COR-L47 (cell line): ENCODE measurements around the gene CCIN.
"Not testable (repeated sequence)": the region's sequence is repeated elsewhere in the genome, so short reads cannot be mapped to it uniquely, and the experiment has no call there.

Experiments
- DNase-seq: peaks from one replicate; lab custom pipeline; 2025; lab: John Stamatoyannopoulos, UW

The CCIN gene

GRCh38 chr9:36158917-36159316 is 10.3 kb upstream of the CCIN start:
- DNase-seq: no peak

DNA sequence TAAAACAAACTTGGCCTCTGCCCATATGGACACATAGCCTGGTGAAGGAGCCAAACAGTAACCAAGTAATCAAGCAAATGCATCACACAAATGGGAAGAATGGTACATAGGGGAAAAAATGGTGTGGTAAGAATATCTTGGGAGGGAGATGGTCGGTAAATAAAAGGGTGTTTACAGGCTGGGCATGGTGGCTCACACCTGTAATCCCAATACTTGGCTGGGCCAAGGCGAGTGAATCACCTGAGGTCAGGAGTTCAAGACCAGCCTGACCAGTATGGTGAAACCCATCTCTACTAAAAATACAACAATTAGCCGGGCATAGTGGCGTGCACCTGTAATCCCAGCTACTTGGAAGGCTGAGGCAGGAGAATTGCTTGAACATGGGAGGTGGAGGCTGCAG is 9.7 kb upstream of the CCIN start:
- not testable (repeated sequence) for DNase-seq

DNA sequence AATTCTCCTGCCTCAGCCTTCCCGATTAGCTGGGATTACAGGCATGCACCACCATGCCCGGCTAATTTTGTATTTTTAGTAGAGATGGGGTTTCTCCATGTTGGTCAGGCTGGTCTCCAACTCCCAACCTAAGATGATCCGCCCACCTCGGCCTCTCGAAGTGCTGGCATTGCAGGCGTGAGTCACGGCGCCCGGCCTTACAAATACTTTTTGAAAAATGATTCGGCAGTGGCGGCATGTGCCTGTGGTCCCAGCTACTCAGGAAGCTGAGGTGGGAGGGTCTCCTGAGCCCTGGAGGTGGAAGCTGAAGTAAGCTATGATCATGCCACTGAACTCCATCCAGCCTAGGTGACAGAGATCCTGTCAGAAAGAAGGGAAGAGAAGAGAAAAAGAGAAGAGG is 9.1 kb upstream of the CCIN start:
- not testable (repeated sequence) for DNase-seq

- no peak for DNase-seq
Observed at GRCh38 chr9:36161187-36161586, 8.0 kb upstream of the CCIN start.

DNA sequence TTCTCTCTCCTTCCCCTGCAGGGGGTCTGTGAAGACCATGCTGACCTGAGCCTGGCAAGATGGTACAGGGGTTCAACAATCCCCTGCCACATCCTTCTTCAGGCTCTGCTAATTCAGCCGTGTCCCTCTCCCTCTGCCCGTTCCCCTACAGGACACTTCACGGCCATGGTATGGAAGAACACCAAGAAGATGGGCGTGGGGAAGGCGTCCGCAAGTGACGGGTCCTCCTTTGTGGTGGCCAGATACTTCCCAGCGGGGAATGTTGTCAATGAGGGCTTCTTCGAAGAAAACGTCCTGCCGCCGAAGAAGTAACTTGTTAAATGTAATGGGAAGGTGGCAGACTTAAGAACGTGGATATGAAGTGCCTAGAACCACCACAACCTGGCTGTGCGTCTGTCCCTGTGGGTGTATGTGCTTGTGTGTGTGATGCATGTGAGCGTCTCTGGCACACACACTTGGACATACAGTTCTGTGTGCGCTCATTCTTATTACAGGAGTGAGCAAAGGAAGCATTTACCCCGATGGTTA is 6.9 kb upstream of the CCIN start:
- no peak for DNase-seq

GRCh38 chr9:36163049-36163785 is 6.0 kb upstream of the CCIN start:
- no peak for DNase-seq

GRCh38 chr9:36163786-36164170 is 5.4 kb upstream of the CCIN start:
- no peak for DNase-seq

DNA sequence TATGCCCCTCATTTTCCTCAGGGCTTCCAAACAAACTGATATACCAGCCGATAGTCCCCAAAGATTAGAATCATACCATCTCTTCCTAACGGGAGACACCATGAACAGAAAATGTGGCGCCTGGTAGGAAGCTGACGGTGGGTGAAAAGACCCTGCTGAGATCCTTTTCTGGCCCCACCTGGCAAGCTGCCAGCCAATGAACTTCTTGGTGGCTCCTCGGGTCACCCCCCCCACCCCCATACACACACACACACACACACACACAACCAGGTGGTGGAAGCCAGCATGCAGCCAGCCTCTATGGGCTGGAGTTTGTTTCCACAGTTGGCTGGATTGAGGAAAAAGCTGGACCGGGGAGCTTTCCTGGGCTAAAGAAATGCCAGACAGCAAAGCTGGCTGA is 4.8 kb upstream of the CCIN start:
- DNase-seq: no peak

GRCh38 chr9:36164989-36165388 is 4.2 kb upstream of the CCIN start:
- no peak for DNase-seq

GRCh38 chr9:36165826-36166167 is 3.4 kb upstream of the CCIN start:
- no peak for DNase-seq

GRCh38 chr9:36166168-36166927 is 2.8 kb upstream of the CCIN start:
- peak; percentile 52 for DNase-seq

GRCh38 chr9:36169708-36170107 is 520 bp downstream of the CCIN start:
- DNase-seq: no peak

- DNase-seq: no peak
Observed at GRCh38 chr9:36170531-36170930, 1.3 kb downstream of the CCIN start.

- DNase-seq: no peak
Observed at GRCh38 chr9:36173861-36174260, 4.7 kb downstream of the CCIN start.

DNA sequence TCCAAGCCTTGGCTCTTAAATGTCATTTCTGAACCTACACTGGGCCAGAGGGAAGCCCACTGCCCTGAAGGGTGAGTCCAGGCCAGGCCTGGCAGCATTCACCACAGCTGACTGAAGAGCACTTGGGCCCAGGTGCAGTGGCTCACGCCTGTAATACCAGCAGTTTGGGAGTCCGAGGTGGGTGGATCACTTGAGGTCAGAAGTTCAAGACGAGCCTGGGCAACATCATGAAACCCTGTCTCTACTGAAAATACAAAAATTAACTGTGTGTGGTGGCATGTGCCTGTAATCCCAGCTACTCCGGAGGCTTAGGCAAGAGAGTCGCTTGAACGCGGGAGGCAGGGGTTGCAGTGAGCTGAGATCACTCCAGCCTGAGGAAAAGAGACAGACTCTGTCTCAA is 5.1 kb downstream of the CCIN start:
- no peak for DNase-seq

- no peak for DNase-seq
Observed at GRCh38 chr9:36174731-36175130, 5.5 kb downstream of the CCIN start.

- not testable (repeated sequence) for DNase-seq
Observed at GRCh38 chr9:36175209-36175608, 6.0 kb downstream of the CCIN start.

- not testable (repeated sequence) for DNase-seq
Observed at GRCh38 chr9:36176496-36176895, 7.3 kb downstream of the CCIN start.

GRCh38 chr9:36177571-36177970 is 8.4 kb downstream of the CCIN start:
- no peak for DNase-seq

GRCh38 chr9:36180243-36180642 is 11.1 kb downstream of the CCIN start:
- DNase-seq: not testable (repeated sequence)

DNA sequence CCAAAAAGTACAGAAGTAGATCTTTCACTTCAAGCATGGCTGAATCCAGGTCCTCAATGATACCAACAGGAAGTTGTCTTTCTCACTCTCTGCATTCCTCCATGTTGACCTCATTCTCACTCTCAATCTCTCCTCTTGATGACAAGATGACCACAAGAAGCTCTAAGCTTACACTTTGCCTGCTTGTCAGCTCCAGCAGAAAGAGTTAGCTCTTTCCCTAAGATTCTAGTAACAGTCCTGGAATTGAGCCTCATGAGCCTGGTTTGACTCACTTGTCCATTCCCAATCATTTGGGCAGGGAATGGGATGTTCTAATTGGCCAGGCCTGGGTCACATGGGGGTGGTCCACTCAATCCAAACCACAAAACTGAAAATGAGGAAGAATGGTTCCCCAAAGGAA is 18.2 kb downstream of the CCIN start:
- no peak for DNase-seq

DNA sequence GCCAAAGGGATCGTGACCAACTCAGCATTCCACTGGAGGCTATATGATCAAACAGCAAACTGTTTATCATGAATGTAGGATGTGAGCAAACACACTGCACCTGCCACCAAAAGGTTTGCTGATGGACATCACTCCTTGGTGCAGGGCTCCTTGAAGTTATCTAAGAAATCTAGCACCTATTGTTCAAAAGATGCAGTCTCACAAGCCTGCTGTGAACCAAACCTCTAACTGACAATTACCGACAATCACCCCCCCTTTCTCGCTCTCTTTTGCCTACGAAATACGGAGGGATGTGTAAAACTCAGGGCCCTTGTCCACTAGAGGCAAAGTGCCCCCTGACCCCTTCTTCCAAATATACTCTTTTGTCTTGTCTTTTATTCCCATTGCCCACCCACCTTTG is 19.0 kb downstream of the CCIN start:
- DNase-seq: no peak

DNA sequence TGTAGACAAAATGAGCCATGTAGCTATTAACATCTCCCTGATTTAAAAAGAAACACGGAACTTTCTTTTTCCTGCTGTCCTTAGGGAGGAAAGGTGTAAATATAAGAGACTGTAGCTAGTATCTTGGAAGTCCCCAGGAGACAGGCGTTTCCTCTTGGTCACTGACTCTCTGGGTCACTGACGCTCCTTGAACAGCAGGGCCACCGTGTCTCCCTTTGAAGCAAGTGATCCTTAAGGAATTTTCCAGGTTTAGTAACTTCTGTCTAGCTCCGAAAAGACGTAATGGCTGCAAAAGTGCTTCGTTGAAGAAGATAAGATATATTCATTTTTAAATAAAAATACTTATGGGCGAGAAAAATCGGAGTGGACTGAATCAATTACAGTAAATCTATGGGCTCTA is 20.8 kb downstream of the CCIN start:
- DNase-seq: no peak
